ENCODE results near the gene UBAP2L. TPM values are rescaled to one million over a fixed set of nuclear protein-coding genes. Genes with fewer than 3 reads are reported as not detected.

Gene UBAP2L
- total RNA-seq (2013; cell fraction: nucleolus; rRNA removed): 296 and 314 TPM in 2 replicates
- 56.6 and 58.7 TPM in 2 replicates for total RNA-seq (2014; rRNA removed)
- total RNA-seq (2014; rRNA removed; fragmentation: Illumina TruSeq; extraction: Trizol): 69.6 and 75.8 TPM in 2 replicates
- total RNA-seq (2021): 163 and 171 TPM in 2 replicates
- polyA plus RNA-seq (2011; ENCODE audit: low read depth): 73.9 TPM
- 86.2 and 185 TPM in 2 replicates for polyA plus RNA-seq (2011; rRNA removed)
- polyA plus RNA-seq (2011; cell fraction: cytosol; rRNA removed): 116 and 123 TPM in 2 replicates
- 303 and 325 TPM in 2 replicates for polyA plus RNA-seq (2011; cell fraction: nucleus; rRNA removed)
- 81.1 and 94.6 TPM in 2 replicates for polyA plus RNA-seq (2012)
- 164 and 180 TPM in 2 replicates for polyA plus RNA-seq (2014; fragmentation: Illumina TruSeq; extraction: Trizol)
- 10 to 100 TPM; 49.9 to 53.3 TPM for polyA plus RNA-seq (2014; fragmentation: Nextera tagmentation; extraction: Ambion mirVana)
- 140 and 151 TPM in 2 replicates for polyA plus RNA-seq (2014; rRNA removed)
- 100 to 1,000 TPM; 181 to 198 TPM for polyA plus RNA-seq (2016; fragmentation: Nextera tagmentation; extraction: Ambion mirVana)
- polyA minus RNA-seq (2011; rRNA and poly(A)+ RNA removed): 130 and 259 TPM in 2 replicates
- polyA minus RNA-seq (2011; cell fraction: cytosol; rRNA and poly(A)+ RNA removed): 29.7 and 45.6 TPM in 2 replicates
- polyA minus RNA-seq (2011; cell fraction: nucleus; rRNA and poly(A)+ RNA removed): 99.0 and 173 TPM in 2 replicates
- Bru-seq, nascent RNA: percentile 95 among the genes with signal in this experiment
- percentile 96 among the genes with signal in this experiment for BruChase-seq, experiment 1, labeled RNA remaining after a 6-hour chase
- BruChase-seq, experiment 2, labeled RNA remaining after a 2-hour chase: percentile 95 among the genes with signal in this experiment
- long read RNA-seq, experiment 1, partial matches to known transcripts: 14 of 43 reads
- long read RNA-seq, experiment 1, other reads (novel, unspliced or antisense): 27 of 43 reads
- long read RNA-seq, experiment 2, partial matches to known transcripts: 14 of 22 reads
- long read RNA-seq, experiment 2, other reads (novel, unspliced or antisense): 7 of 22 reads

- in situ Hi-C loops (cut with MboI) (no loop called here), intact Hi-C loops (cut with micrococcal nuclease; ENCODE audit: unreplicated experiment) (loop anchor here (2.0 kb wide), 1 partner anchor 38 kb away; no protein-coding TSS in a partner anchor)
- Histone ChIP-seq H3K36me3 (ENCODE audit: control insufficient read depth in 2 of 2, insufficient read depth in 2 of 2, low read length in 1 of 2) (peaks cover 0 to 18% of the 10 kb centered on the region in 2 experiments; a peak in 2 of 4 replicates), H3K27ac (ENCODE audit: control insufficient read depth, insufficient read depth) (peak within 1 kb of the TSS; percentile 99), H3K4me3 (peak within 1 kb of the TSS; percentile 99), H3K9ac (ENCODE audit: control insufficient read depth, insufficient read depth, low read length) (peak within 1 kb of the TSS; percentile 100), H3K27me3 (replicated peaks in 1 of 2; ENCODE audit: control insufficient read depth in 2 of 2, insufficient read depth in 2 of 2, low read length in 1 of 2) (no peaks in the 10 kb centered on the region), H3K9me3 (replicated peaks; ENCODE audit: control insufficient read depth, insufficient read depth, low read length) (no peaks in the 10 kb centered on the region), H3K79me2 (ENCODE audit: control insufficient read depth, insufficient read depth, low read length) (peaks cover 85% of the 10 kb centered on the region), H3K4me1 (ENCODE audit: control insufficient read depth, insufficient read depth, low read length) (peaks cover 21% of the 10 kb centered on the region), H4K20me1 (ENCODE audit: control insufficient read depth, insufficient read depth) (no peaks in the 10 kb centered on the region; the same call in 1 of the 2 replicates), H2AFZ (ENCODE audit: control insufficient read depth, low read depth, low read length) (peak within 1 kb of the TSS; percentile 87), H3K4me2 (ENCODE audit: control insufficient read depth, insufficient read depth) (peak within 1 kb of the TSS; percentile 93)
- TSS peak; percentile 81 for BruUV-seq (replicated peaks)
- ATAC-seq (peak; percentile 90), FAIRE-seq (peak; percentile 96), DNase-seq (ENCODE audit: low read depth, low spot score) (peak; percentile 98)
- ChIA-PET SMC1A (ENCODE audit: uncharacterized antibody, unreplicated experiment) (interaction anchor here (1.1 to 2.4 kb wide), 4 partner anchors 13 to 29 kb away, joined by 3 to 8 read pairs (median 4); partner anchors contain the start of gene TPM3), RAD21 (ENCODE audit: unreplicated experiment) (interaction anchor here (1.0 to 2.2 kb wide), 3 partner anchors 52 to 650 kb away, joined by 3 to 12 read pairs (median 4); partner anchors contain the start of genes HAX1 and KCNN3), CTCF (interaction anchor here (0.6 to 4.6 kb wide), 5 partner anchors 21 to 259 kb away, joined by 3 to 29 read pairs (median 5); no protein-coding TSS in a partner anchor), POLR2A (interaction anchor here (1.0 to 2.8 kb wide), 7 partner anchors 14 to 261 kb away, joined by 3 to 13 read pairs (median 6); partner anchors contain the start of gene HAX1)
- WGBS (ENCODE audit: insufficient coverage, insufficient replicate concordance, low lambda C conversion rate, missing lambda C conversion rate): under 1% methylated on average over 64 of the region's 73 CpGs
- TF ChIP-seq ZNF687 (IDR thresholded peaks at IDR 0.05) (peak; percentile 81), MAX (IDR thresholded peaks at IDR 0.05; ENCODE audit: low read depth, low read length) (peak; percentile 99), MEF2B (IDR thresholded peaks at IDR 0.05; ENCODE audit: partially characterized antibody, poor library complexity, severe bottlenecking) (peak; percentile 51), BACH1 (IDR thresholded peaks at IDR 0.05; ENCODE audit: borderline replicate concordance) (peak; percentile 72; the same call in 1 of the 2 replicates), ATF7 (IDR thresholded peaks at IDR 0.05; ENCODE audit: low read depth) (peak; percentile 45; the same call in 1 of the 2 replicates), PKNOX1 (IDR thresholded peaks at IDR 0.05) (peak; percentile 75; the same call in 1 of the 2 replicates), PAX8 (IDR thresholded peaks at IDR 0.05) (peak; percentile 93), CREM (IDR thresholded peaks at IDR 0.05; ENCODE audit: low read depth) (peak; percentile 87), NRF1 (conservative IDR thresholded peaks at IDR 0.05; ENCODE audit: low read depth, low read length) (peak; percentile 43; the same call in 1 of the 2 replicates)
Observed at GRCh38 chr1:154220071-154220969, at the start of gene UBAP2L. UBAP2L (plus strand) TSS chr1:154220955; CDS start chr1:154225124, 4,169 bp downstream.
